GM18519 (cell line): ENCODE results near the gene DUXB.

Experiments
- ATAC-seq: cut with Tn5 transposase; IDR thresholded peaks from one replicate; pipeline ENCODE4 v1.9.1; 2021; ENCODE audit warnings: mild to moderate bottlenecking, moderate library complexity; ENCODE audit not compliant: unreplicated experiment, low FRiP score

The DUXB gene

GRCh38 chr16:75660726-75661302 lies 40.4 kb downstream of the DUXB start:
- ATAC-seq: no peak

DNA sequence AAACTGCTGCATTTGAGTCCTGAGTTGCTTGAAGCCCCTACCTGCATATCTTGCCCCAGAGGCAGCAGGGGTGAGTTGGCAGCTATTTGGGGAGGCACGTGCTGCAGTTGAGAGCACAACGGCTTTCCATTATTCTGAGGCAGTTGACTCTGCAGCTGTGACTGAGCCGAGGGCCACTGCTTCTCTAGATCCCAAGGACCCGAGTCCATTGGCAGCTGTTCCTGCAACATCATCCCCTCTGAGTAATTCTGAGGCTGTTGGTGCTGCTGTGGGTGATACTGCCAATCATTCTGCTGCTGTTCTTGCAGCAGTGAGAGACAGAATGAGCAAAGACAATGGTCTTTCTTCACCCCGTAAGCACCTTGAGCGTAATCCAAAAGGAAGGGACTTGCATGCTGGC lies 40.9 kb downstream of the DUXB start:
- no peak for ATAC-seq

- ATAC-seq: no peak
Measured at GRCh38 chr16:75658175-75658574, 43.1 kb downstream of the DUXB start.

GRCh38 chr16:75653922-75654321 lies 47.3 kb downstream of the DUXB start:
- no peak for ATAC-seq

DNA sequence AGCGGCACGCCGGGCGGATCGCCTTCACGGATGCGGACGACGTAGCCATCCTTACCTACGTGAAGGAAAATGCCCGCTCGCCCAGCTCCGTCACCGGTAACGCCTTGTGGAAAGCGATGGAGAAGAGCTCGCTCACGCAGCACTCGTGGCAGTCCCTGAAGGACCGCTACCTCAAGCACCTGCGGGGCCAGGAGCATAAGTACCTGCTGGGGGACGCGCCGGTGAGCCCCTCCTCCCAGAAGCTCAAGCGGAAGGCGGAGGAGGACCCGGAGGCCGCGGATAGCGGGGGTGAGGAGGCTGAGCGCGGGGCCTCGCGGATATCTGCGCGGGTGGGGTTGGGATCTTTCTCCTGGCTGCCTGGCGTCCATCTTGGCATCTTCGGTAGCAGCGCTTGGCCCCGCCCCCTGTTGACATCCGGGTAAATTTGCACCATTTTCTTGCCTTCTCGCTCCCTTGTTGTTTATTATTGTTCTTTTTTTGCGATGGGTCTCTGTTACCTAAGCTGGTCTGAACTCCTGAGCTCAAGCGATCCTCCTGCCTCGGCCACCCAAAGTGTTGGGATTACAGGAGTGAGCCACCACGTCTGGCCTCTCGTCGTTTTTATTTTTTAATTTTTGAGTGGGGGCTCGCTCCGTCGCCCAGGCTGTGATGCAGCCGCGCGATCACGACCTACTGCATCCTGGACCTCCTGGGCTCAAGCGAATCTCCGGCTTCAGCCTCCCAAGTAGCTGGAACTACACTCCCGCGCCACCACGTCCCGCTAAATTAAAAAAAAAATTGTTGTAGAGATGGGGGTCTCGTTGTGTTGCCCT lies 52.8 kb downstream of the DUXB start:
- ATAC-seq: peak; percentile 5

- peak; percentile 76 for ATAC-seq
Measured at GRCh38 chr16:75647492-75648264, 53.6 kb downstream of the DUXB start, which contains the start of the genes KARS1 and TERF2IP. KARS1 (minus strand) TSS chr16:75647665; CDS start chr16:75647639, 26 bp downstream. TERF2IP (plus strand) TSS chr16:75647773; CDS start chr16:75647883, 110 bp downstream.

- peak; percentile 14 for ATAC-seq
Measured at GRCh38 chr16:75647112-75647491, 54.2 kb downstream of the DUXB start.

DNA sequence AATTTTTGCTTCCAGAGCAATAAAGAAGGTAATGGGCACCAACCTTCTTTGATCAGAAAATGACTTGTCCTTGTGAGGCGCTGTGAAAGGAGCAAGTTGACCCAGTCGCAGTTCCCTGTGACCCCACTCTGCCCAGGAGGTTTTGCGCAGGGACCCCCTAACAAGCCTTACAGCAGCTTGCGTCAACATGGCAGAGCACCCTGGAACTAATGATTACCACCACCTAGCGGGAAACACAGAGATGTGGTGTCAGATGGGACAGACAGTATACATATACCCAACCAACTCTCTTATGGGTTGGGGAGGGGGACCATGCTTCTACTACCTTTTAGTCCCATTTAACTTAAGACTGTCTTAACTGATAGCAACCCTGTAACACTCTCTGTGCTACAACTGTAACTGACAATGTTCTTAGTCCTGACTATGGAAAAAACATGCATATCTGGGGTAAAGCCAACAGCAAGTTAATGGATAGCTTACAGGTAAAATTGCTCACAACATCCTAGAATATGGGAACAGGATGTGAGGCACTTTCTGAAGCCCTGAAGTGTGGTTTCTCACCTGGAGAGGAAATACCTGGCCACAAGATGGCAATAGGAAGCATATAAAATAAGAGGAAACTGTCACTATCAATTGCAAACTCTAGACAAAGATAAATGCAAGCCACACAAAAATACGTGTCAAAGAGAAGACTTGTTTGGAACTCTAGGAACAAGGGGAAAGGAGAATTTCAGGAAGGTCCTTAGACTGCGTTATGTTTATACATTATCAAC lies 56.8 kb downstream of the DUXB start:
- ATAC-seq: no peak
